Neuronal stem cell (in vitro differentiated cells): ENCODE results near the gene FRMD1.

ENCODE experiments used
- DNase-seq: peaks from one replicate; pipeline ENCODE4 v3.0.0-alpha.2; 2013; ENCODE audit warnings: low spot score
- H2AFZ ChIP-seq: one replicate; pipeline ENCODE4 v1.6.1; 2013; ENCODE audit warnings: mild to moderate bottlenecking, low read length, inconsistent platforms
- H2AK5ac ChIP-seq: 2 replicates; pipeline ENCODE4 v1.6.1; 2013; ENCODE audit warnings: low read depth, mild to moderate bottlenecking, inconsistent platforms, low read length, moderate library complexity, mixed read lengths
- H2BK120ac ChIP-seq: 2 replicates; pipeline ENCODE4 v1.6.1; 2013; ENCODE audit warnings: low read depth, mild to moderate bottlenecking, inconsistent platforms, low read length, moderate library complexity, mixed read lengths
- H2BK12ac ChIP-seq: one replicate; pipeline ENCODE4 v1.6.1; 2013; ENCODE audit warnings: low read length, inconsistent platforms
- H2BK15ac ChIP-seq: 2 replicates; pipeline ENCODE4 v1.6.1; 2013; ENCODE audit warnings: mild to moderate bottlenecking, low read length, inconsistent platforms, mixed read lengths
- H2BK5ac ChIP-seq: one replicate; pipeline ENCODE4 v1.6.1; 2013; ENCODE audit warnings: inconsistent platforms, mild to moderate bottlenecking, low read length, moderate library complexity
- H3K14ac ChIP-seq: one replicate; pipeline ENCODE4 v1.6.1; 2013; ENCODE audit warnings: low read length, inconsistent platforms
- H3K18ac ChIP-seq: 2 replicates; pipeline ENCODE4 v1.6.1; 2013; ENCODE audit warnings: low read length, inconsistent platforms
- H3K23ac ChIP-seq: 2 replicates; pipeline ENCODE4 v1.6.1; 2013; ENCODE audit warnings: low read depth, mild to moderate bottlenecking, mixed read lengths, low read length, inconsistent platforms; ENCODE audit not compliant: poor library complexity
- H3K27ac ChIP-seq: replicated peaks from 3 replicates; pipeline ENCODE4 v1.5.1; 2013; ENCODE audit warnings: low read length, inconsistent platforms
- H3K27me3 ChIP-seq, 3 experiments: 2 replicates each; pipeline ENCODE4 v1.6.1; 2013; ENCODE audit warnings: low read length in 3 of 3, mild to moderate bottlenecking in 2 of 3, inconsistent platforms in 1 of 3, low read depth in 1 of 3, mixed read lengths in 1 of 3, moderate library complexity in 1 of 3; ENCODE audit not compliant: control insufficient read depth in 3 of 3, insufficient read depth in 3 of 3
- H3K36me3 ChIP-seq, 2 donors: replicated peaks in 1 of 2; 2 replicates each; pipeline ENCODE4 v1.6.1; 2013; ENCODE audit warnings: low read length in 2 of 2; ENCODE audit not compliant: control insufficient read depth in 2 of 2, insufficient read depth in 2 of 2
- H3K4ac ChIP-seq: 2 replicates; pipeline ENCODE4 v1.6.1; 2013; ENCODE audit warnings: inconsistent platforms, mild to moderate bottlenecking, low read length, moderate library complexity
- H3K4me1 ChIP-seq, 2 donors: 1 replicate in 1 of 2; 2 replicates in 1 of 2; pipeline ENCODE4 v1.6.1; 2013; ENCODE audit warnings: low read length in 2 of 2, low read depth in 1 of 2; ENCODE audit not compliant: control insufficient read depth in 2 of 2, insufficient read depth in 1 of 2
- H3K4me2 ChIP-seq: one replicate; pipeline ENCODE4 v1.6.1; 2013; ENCODE audit warnings: mild to moderate bottlenecking, low read length, inconsistent platforms; ENCODE audit not compliant: insufficient read depth, poor library complexity, severe bottlenecking
- H3K4me3 ChIP-seq, 2 donors: 2 replicates each; pipeline ENCODE4 v1.5.1; 2013; ENCODE audit warnings: low read length in 2 of 2, mild to moderate bottlenecking in 2 of 2, inconsistent platforms in 1 of 2, moderate library complexity in 1 of 2
- H3K79me1 ChIP-seq: one replicate; pipeline ENCODE4 v1.6.1; 2013; ENCODE audit warnings: low read depth, mild to moderate bottlenecking, inconsistent platforms, low read length, moderate library complexity
- H3K9ac ChIP-seq: one replicate; pipeline ENCODE4 v1.6.1; 2013; ENCODE audit warnings: mild to moderate bottlenecking, low read depth, low read length, inconsistent platforms; ENCODE audit not compliant: poor library complexity
- H3K9me3 ChIP-seq, 2 donors: replicated peaks in 1 of 2; 2 replicates each; pipeline versions ENCODE3 to v1.6.1; 2013; ENCODE audit warnings: low read length in 2 of 2, mild to moderate bottlenecking in 2 of 2, inconsistent platforms in 1 of 2, low read depth in 1 of 2, mixed read lengths in 1 of 2, moderate library complexity in 1 of 2; ENCODE audit not compliant: control insufficient read depth in 2 of 2, insufficient read depth in 1 of 2
- H4K8ac ChIP-seq: one replicate; pipeline ENCODE4 v1.6.1; 2013; ENCODE audit warnings: low read depth, mild to moderate bottlenecking, inconsistent platforms, low read length, moderate library complexity
- H4K91ac ChIP-seq: one replicate; pipeline ENCODE4 v1.6.1; 2013; ENCODE audit warnings: low read length, low read depth, mild to moderate bottlenecking, inconsistent platforms; ENCODE audit not compliant: poor library complexity
- WGBS, 2 donors: extraction: QIAGEN DNeasy Blood & Tissue Kit; methylation state at CpG; one replicate each; pipeline ENCODE4 v1.1.7; 2013; ENCODE audit warnings: missing lambda C conversion rate in 2 of 2, mixed read lengths in 1 of 2; ENCODE audit not compliant: insufficient read length in 2 of 2, insufficient replicate concordance in 1 of 2; ENCODE audit errors: extremely low coverage in 2 of 2; 5-methylcytosine and 5-hydroxymethylcytosine counted together

The FRMD1 gene

DNA sequence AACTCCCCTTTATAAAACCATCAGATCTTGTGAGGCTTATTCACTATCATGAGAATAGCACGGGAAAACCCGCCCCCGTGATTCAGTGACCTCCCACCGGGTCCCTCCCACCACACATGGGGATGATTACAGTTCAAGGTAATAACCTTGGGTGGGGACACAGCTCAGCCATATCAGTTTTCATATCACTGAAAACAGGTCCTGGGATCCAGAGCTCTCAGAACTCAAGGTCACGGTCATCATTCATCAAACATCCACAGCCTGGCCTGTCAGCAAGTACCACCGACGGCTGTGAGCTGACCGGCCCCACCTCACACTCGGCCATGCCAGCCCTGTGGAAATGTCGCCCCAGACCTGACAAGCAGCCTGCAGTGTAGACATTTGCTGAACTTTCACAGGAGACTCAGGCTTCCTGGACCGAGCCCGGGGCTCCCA, 14.1 kb upstream of the FRMD1 start:
- Histone ChIP-seq H3K4me1 (peaks cover 12 to 20% of the 10 kb centered on the region in 2 donors), H3K79me1 (no peaks in the 10 kb centered on the region), H3K18ac (no peak overlapping the region), H2BK15ac (no peak overlapping the region), H2BK5ac (no peak overlapping the region), H2AK5ac (no peak overlapping the region), H3K4me3 (no peak overlapping the region), H3K36me3 (no peaks in the 10 kb centered on the region), H3K9ac (no peak overlapping the region), H3K4ac (no peak overlapping the region), H2BK12ac (no peak overlapping the region), H3K27me3 (no peaks in the 10 kb centered on the region), H3K14ac (no peak overlapping the region), H4K8ac (no peak overlapping the region), H2AFZ (no peak overlapping the region), H3K27ac (no peak overlapping the region), H2BK120ac (no peak overlapping the region), H4K91ac (no peak overlapping the region), H3K23ac (no peak overlapping the region), H3K9me3 (peaks cover 7 to 8% of the 10 kb centered on the region in 2 donors), H3K4me2 (no peak overlapping the region)
- DNase-seq: no peak
- no CpG with 5 or more reads among the region's 12 CpGs for WGBS, 2 donors

DNA sequence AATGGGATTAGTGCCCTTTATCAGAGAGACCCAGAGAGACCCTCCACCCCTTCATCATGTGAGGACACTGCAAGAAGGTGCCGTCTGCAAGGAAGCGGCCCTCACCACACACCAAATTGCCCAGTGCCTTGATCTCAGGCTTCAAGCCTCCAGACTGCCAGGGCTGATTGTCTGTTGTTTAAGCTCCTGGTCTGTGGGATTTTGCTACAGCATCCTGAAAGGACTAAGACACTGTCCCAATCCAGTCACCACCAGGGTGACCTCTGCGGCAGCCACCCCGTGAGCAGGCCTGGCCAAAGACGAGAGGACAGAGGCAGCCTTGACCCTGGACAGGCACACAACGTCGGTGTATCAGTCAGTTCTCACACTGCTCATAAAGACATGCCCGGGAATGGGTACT, 13.5 kb upstream of the FRMD1 start:
- H2BK120ac ChIP-seq: no peak overlapping the region
- H2BK12ac ChIP-seq: no peak overlapping the region
- no peaks in the 10 kb centered on the region for H3K27me3 ChIP-seq
- peak overlapping the region; percentile 83 for H4K91ac ChIP-seq
- H3K18ac ChIP-seq: peak overlapping the region; percentile 1
- H3K27ac ChIP-seq: no peak overlapping the region
- H3K23ac ChIP-seq: no peak overlapping the region
- peaks cover 17 to 25% of the 10 kb centered on the region in 2 donors for H3K4me1 ChIP-seq
- H3K4me2 ChIP-seq: no peak overlapping the region
- no peak overlapping the region for H2BK15ac ChIP-seq
- H3K14ac ChIP-seq: no peak overlapping the region
- H3K4me3 ChIP-seq: no peak overlapping the region
- DNase-seq: no peak
- H2AFZ ChIP-seq: no peak overlapping the region
- H4K8ac ChIP-seq: no peak overlapping the region
- peaks cover 7 to 8% of the 10 kb centered on the region in 2 donors for H3K9me3 ChIP-seq
- H2BK5ac ChIP-seq: no peak overlapping the region
- H3K36me3 ChIP-seq: no peaks in the 10 kb centered on the region
- no peak overlapping the region for H3K9ac ChIP-seq
- H2AK5ac ChIP-seq: peak overlapping the region; percentile 16
- H3K4ac ChIP-seq: no peak overlapping the region
- no CpG with 5 or more reads among the region's 8 CpGs for WGBS, 2 donors
- H3K79me1 ChIP-seq: no peaks in the 10 kb centered on the region

DNA sequence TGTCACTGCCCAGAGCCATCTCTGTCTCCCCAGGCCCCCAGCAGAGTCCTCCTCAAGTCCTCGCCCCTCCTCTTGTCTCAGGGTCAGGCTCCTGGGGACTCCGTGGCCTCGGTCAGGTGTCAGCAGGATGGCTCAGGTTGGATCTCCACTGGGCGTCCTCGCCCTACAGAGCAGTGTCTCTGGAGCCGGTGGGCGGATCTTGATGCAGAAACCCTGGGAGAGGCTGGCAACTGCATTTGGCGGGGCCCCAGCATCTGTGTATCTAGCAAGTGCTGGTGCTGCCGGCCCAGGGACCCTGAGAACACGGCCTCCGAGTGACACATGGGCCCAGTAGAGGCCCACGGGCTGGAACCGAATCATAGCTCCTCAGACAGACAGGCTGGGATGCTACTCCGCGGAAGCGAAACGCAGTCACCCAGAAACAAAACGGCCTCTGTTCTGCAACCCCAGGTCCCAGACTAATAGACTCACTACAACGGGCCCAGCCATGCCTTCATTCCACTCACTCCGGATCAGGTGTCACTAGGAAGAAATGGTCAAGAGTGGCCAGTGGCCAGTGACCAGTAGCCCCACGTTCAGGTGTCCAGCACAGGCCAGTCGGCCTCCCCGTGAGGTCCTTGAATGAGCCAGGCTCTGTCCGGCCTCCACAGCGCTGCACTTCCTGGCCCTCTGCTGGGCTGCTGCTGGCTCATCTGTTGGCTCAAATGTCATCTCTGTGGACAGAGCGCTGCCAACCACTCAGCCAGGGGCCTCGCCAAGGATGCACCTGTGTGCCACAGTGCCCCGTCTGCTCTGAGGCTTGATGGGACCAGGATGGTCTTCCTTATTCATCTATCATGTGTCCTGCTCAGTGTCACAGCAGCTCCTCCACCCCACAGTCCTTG, 12.6 kb upstream of the FRMD1 start:
- Histone ChIP-seq H2BK15ac (peak overlapping the region; percentile 76), H4K91ac (no peak overlapping the region), H3K9me3 (peaks cover 7 to 8% of the 10 kb centered on the region in 2 donors), H3K23ac (no peak overlapping the region), H3K4me1 (peaks cover 20 to 29% of the 10 kb centered on the region in 2 donors), H4K8ac (no peak overlapping the region), H3K27ac (no peak overlapping the region), H2BK5ac (no peak overlapping the region), H3K4me3 (no peak overlapping the region), H3K18ac (peak overlapping the region; percentile 65), H2BK120ac (no peak overlapping the region), H2BK12ac (peak overlapping the region; percentile 75), H3K4ac (no peak overlapping the region), H3K4me2 (no peak overlapping the region), H3K9ac (no peak overlapping the region), H2AK5ac (peak overlapping the region; percentile 92), H3K36me3 (no peaks in the 10 kb centered on the region), H3K27me3 (no peaks in the 10 kb centered on the region), H3K79me1 (no peaks in the 10 kb centered on the region), H2AFZ (peak overlapping the region; percentile 11), H3K14ac (no peak overlapping the region)
- DNase-seq: no peak
- no CpG with 5 or more reads among the region's 28 CpGs for whole genome bisulfite sequencing, 2 donors

DNA sequence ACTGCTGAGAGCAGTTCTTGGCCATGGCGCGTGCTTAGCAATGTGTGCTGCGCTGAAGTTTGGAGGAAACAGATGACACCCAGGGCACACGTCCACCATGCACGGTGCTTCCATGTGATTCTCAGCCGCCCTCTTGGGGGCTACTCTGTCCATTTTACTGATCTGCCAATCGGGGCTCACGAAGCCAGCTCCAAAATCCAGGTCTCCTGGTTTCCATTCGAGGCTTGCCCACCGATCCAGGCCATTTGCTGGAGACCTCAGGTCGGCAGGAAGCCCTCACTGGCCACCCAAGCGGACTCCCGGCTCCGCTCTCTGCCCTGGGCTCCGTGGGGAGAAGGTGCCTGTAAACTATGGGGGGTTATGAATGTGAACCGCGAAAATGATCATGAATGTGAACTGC, 11.7 kb upstream of the FRMD1 start:
- no peak overlapping the region for H2BK12ac ChIP-seq
- H3K27me3 ChIP-seq: no peaks in the 10 kb centered on the region
- H4K8ac ChIP-seq: no peak overlapping the region
- peak overlapping the region; percentile 27 for H3K18ac ChIP-seq
- peak overlapping the region; percentile 92 for H2AK5ac ChIP-seq
- H3K14ac ChIP-seq: no peak overlapping the region
- no peaks in the 10 kb centered on the region for H3K36me3 ChIP-seq
- no peak overlapping the region for H4K91ac ChIP-seq
- H3K4me2 ChIP-seq: no peak overlapping the region
- H2BK15ac ChIP-seq: no peak overlapping the region
- peaks cover 7 to 8% of the 10 kb centered on the region in 2 donors for H3K9me3 ChIP-seq
- no peak overlapping the region for H3K23ac ChIP-seq
- peaks cover 20 to 29% of the 10 kb centered on the region in 2 donors for H3K4me1 ChIP-seq
- no peak overlapping the region for H3K4me3 ChIP-seq
- no peak overlapping the region for H3K4ac ChIP-seq
- no peak overlapping the region for H2BK5ac ChIP-seq
- no peak overlapping the region for H3K9ac ChIP-seq
- H2AFZ ChIP-seq: peak overlapping the region; percentile 11
- no peaks in the 10 kb centered on the region for H3K79me1 ChIP-seq
- no peak overlapping the region for H3K27ac ChIP-seq
- DNase-seq: no peak
- H2BK120ac ChIP-seq: no peak overlapping the region
- no CpG with 5 or more reads among the region's 17 CpGs for WGBS, 2 donors
